Hematopoietic multipotent progenitor cell treated with erythropoietin and hydrocortisone succinate and interleukin-3 and kit ligand, for 8 days (in vitro differentiated cells): ENCODE measurements around the gene INTS1.
A peak's percentile ranks its signal among the peaks of the same experiment; 100 is the strongest.

Source experiments
- DNase-seq: peaks from one replicate; pipeline ENCODE4 v3.0.0-alpha.2; 2015

The INTS1 gene, protein sequence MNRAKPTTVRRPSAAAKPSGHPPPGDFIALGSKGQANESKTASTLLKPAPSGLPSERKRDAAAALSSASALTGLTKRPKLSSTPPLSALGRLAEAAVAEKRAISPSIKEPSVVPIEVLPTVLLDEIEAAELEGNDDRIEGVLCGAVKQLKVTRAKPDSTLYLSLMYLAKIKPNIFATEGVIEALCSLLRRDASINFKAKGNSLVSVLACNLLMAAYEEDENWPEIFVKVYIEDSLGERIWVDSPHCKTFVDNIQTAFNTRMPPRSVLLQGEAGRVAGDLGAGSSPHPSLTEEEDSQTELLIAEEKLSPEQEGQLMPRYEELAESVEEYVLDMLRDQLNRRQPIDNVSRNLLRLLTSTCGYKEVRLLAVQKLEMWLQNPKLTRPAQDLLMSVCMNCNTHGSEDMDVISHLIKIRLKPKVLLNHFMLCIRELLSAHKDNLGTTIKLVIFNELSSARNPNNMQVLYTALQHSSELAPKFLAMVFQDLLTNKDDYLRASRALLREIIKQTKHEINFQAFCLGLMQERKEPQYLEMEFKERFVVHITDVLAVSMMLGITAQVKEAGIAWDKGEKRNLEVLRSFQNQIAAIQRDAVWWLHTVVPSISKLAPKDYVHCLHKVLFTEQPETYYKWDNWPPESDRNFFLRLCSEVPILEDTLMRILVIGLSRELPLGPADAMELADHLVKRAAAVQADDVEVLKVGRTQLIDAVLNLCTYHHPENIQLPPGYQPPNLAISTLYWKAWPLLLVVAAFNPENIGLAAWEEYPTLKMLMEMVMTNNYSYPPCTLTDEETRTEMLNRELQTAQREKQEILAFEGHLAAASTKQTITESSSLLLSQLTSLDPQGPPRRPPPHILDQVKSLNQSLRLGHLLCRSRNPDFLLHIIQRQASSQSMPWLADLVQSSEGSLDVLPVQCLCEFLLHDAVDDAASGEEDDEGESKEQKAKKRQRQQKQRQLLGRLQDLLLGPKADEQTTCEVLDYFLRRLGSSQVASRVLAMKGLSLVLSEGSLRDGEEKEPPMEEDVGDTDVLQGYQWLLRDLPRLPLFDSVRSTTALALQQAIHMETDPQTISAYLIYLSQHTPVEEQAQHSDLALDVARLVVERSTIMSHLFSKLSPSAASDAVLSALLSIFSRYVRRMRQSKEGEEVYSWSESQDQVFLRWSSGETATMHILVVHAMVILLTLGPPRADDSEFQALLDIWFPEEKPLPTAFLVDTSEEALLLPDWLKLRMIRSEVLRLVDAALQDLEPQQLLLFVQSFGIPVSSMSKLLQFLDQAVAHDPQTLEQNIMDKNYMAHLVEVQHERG (N-terminal part only)

DNA sequence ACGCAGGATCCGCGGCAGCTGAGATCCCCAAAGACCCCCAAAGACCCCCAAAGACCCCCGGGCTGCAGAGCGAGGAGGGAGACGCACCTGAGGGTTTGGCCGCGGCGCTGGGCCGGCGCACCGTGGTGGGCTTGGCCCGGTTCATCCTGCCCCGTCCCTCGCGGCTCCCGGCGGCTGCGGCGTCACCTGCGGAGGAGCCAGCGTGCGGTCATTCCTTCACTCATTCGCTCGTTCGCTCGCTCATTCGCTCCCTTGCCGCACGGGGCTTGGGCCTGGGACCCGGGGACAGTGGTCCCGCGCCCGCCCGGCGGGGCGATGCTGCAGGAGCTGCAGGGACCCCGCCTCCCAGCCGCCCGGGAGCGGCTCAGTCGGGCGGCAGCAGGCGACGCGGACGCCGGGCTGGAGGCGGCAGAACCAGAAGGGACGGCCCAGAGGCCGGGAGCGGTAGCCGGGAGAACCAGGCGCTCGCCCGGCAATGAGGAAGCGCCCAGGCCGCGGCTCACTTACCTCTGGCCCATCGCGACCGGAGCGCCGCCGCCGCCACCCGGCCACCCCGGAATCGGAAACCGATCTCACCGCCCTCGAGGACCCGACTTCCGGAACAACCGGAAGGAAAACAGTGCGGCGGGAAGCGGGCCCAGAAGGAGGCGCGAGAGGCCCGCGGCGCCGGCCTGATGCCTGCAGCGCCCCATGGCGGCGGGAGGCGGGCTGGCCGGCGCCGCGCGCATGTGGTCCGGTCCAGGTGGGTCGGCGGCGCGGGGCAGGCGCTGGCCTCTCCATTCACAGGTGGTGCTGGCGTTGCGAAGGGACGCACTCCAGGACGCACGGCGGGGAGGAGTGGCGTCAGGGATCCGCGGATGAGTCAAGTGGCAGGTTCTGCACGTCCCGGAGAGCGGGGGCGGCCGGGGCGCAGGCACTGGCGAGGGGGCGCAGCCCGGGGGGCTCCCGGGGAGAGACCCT lies at the start of gene INTS1:
INTS1 (minus strand) TSS at position 574 of the 960 bp plus-strand sequence; CDS start at position 145, 429 bp downstream.
- DNase-seq = peak; percentile 92

DNA sequence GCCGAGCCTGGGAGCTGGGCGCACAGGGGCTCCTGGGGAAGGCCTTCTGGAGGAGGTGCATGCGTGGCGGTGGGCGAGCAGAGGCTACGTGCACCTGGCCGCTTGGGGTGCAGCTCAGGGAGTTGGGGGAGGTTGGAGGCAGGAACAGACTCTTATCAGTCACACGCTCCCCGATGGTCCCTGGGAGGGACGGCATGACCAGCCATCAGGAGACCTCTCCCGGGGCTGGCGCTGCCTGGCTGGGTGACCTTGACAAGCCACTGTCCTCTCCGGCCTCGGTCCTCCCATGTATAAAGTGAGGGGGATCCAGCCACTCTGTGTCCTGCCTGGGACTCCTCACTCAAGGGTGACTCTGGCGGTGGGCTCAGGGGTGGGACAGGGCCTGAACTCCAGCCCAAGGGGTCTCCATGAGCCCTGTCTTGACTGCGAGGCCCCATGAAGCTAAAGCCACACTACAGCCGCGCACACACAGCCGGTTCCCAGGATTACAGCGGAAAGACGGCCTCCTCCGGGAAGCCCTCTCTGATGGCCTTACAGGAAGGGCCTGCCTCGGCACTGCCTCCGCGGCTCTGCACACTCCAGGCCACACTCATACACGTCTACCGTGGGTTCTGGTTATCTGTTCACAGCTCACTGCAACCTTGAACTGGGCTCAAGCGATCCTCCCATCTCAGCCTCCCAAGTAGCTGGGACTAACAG lies 49.5 kb upstream of the INTS1 start:
- DNase-seq = no peak

DNA sequence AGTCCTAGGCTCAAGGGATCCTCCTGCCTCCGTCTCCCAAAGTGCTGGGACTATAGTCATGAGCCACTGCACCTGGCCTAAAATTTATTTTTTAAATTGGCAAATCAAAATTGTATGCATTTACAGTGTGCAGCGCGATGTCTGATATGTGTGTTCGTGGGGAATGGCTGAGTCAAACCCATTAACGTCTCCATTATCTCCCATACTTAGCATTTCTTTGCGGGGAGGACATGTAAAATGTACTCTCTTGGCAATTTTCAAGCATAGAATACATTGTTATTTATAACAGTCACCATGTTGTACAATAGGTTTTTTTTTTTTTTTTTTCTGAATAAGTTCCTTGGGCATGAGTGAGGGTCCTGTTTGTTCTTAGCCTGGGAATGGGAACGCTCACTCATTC lies 48.0 kb upstream of the INTS1 start:
- DNase-seq = no peak

DNA sequence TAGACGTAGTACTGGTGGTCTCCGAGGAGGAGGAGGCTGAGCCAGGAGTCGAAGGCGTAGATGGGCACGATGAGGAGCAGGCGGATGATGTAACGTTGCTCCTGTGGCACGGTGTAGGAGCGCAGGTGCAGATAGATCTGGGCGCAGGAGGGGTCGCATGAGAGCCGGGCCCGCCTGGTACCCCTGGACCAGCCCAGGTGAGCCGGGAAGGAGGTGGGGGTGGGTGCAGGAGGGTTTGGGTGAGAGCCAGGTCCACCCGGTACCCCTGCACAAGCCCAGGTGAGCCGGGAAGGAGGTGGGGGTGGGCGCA lies 46.6 kb upstream of the INTS1 start:
- no peak for DNase-seq

DNA sequence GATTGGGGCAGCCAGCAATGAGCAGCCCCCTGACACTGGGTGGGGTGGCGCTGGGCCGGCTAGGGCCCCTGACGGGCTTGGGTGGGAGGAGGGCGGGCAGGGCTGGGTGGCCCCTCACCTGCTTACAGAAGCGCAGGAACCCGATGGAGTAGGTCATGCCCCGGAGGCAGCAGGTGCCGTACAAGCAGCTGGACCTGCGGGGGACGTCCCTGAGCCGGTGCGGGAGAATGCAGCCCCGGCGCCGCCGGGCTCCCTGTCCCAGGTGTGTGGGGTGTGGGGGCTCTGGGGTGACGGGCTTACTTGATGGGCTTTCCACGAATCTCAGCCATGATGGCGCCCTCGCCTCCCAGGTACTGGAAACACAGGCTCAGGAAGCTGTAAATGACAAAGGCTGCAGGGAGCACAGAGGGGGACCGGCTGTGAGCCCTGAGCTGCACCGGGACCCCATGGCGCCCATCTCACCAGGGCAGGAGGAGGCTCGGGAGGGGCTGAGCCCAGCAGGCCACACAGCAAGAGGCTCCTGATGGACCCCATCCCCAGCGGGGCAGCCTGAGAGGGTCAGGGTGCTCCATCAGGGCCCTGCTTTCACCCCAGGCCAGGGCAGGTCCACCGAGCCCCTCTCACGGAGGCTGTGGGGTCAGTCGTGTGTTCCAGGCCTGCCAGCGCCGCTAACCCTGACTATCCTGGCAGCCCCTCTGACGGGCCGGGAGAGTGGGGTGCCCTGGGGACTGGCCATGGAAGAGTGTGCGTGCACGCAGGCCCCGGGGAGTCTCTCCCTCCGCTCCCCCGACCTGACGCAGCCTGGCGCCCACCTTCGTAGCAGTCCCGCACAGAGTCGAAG lies 46.0 kb upstream of the INTS1 start:
- DNase-seq = no peak

DNA sequence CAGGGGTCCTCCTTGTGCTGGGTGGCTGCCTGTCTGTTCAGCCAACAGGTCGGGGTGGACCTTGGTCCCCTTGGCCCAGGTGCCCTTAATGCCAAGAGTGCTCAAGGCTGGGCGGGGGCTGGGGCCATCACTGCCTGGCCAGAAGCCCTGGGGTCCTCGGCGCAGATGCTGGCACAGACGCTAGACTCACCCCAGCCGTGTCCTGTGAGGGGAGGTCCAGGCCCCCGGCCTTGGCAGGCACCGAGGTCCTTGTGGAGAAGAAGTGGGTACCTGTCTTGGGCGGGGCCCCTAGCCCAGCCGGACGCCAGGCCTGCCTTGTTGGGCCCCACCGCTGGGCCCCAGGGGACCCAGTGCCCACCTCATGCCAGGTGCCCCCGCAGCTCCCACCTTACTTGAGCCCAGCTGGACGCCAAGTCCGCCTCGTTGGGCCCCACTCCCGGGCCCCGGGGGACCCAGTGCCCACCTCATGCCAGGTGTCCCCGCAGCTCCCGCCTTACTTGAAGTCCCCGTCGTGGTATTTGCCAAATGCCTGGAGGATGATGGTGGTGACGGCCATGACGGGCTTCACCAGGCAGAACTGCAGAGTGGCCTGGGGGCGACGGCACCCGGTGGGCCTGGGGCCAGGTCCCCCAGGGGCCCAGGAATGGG lies 45.3 kb upstream of the INTS1 start:
- no peak for DNase-seq

DNA sequence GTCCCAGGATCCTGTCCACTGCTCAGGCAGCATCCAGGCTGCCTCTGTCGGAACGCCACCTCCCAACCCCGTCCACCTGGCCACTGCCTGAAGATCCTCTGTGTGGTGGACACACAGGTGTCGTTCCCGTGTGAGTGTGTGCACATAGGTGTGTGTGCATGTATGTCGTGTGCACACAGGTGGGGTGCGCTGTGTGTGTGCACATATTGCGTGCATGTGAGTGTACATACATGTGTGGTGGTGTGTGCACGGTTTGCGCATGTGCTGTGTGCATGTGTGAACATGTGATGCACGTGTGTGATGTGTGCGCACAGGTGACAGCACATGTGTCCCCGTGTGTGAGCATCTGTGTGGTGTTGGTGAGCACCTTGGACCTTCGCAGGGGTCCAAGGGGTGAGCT lies 44.8 kb upstream of the INTS1 start:
- DNase-seq = no peak

DNA sequence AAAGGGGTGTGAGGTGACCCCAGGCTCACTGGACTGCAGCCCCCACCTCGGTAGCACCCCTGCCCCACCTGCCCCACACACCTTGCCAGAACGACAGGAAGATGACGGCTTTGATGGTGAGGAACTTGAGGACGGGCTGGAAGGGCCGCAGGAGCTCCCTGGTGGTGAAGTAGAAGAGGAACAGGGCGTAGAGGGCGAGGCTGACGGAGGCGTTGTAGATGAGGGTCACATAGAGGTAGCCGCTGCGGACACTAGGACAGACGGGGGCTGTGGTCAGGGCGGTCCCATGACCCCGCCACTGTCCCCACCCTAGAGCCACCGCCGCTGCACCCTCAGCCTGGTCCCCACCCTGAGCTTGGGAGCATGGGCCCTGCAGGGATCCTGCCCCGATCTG lies 44.2 kb upstream of the INTS1 start:
- no peak for DNase-seq

DNA sequence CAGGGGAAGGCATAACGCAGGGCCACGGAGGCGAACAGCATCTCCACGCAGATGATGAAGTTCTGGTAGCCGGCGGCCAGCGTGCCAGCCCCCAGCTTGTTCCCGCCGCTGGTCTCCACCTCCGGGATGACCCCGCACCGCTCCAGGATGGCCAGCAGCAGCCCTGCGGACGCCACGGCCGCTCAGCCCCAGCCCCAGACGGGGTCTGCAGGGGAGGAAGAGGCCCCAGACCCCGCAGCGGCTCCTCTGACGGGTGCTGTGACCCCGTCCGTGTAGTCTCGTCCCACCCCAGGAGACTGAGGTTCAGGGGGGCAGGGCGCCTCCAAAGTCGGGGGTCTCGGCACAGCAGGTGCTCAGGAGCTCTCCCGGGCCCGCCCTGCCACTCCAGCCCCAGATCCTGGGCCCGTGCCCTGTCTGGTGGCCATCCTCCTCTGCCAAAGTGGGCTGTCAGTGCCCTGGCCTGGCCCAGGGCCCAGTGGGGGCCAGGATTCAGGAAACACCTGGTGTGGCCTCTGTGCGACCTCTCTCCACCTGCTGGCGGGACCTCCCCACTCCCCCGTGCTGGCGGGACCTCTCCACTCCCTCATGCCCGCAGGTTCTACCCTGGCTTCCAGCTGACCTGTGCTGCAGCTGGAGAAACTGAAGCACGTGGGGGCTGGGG lies 43.7 kb upstream of the INTS1 start:
- no peak for DNase-seq

DNA sequence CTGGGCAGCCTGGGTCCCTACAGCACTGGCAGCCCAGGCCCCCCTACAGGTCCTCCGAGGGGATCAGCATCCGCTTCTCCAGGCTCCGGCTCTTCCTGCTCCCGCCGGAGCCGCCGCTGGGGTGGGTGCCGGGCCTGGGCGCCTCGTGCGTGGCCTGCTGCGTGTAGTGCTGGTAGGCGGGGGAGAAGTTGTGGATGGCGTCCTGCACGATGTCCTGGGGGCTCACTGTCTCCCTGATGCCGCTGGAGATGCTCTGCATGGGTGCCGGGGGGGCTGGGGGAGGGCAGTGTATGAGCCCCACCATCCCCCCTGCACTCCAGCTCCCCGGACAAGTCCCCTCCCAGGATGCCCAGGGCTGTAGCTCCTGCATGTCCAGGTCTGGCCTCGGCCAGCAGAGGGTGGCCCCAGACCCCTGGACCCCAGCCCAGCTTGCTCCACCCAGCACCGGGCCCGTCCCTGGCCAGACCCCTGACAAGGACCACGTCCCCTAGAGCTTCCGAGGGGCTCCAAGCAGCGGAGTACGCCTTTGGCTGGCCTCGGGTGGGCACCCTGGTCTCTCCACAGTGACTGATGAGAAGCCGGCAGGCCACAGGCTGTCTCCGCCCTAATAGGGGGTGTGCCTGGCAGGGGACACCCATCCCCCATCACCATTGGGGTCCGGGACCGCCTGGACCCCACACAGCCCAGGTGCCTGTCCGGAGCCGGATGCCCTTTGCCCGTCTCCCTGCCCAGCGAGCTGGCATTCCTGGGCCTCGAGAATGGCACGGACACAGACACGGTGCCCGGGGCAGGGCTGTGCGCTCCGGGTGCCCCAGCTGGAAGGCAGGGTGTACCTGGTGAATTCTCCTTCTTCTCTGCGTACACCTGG lies 43.0 kb upstream of the INTS1 start:
- no peak for DNase-seq

DNA sequence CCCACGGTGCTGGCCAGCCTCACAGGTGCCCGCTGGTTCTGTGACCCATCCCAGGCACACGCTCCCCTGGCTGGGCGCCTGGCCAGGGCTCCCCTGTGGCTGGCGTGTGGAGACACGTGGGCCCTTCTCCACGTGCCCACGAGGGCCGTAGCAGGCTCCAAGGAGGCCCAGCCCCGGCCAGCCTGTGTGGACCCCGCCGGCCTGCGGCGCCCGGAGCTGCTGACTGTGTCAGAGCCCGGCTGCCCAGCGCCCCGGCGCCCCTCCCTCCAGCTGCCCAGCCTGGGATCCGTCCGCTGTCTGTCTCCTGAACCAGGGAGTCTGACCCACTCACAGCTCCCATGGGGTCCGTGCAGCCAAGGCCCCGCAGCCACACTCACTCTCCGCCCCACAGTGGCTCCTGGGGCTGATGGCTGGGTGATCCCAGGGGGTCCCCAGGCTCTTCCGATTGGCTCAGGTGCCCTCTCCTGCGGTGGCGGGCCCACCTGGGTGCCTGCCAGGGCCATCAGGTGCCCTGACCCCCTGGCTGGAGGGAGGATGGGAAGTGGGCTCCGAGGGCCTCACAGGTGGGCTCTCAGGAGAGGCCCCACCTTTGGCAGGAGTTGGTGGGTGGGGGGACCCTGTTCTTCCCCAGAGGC lies 42.2 kb upstream of the INTS1 start:
- no peak for DNase-seq

DNA sequence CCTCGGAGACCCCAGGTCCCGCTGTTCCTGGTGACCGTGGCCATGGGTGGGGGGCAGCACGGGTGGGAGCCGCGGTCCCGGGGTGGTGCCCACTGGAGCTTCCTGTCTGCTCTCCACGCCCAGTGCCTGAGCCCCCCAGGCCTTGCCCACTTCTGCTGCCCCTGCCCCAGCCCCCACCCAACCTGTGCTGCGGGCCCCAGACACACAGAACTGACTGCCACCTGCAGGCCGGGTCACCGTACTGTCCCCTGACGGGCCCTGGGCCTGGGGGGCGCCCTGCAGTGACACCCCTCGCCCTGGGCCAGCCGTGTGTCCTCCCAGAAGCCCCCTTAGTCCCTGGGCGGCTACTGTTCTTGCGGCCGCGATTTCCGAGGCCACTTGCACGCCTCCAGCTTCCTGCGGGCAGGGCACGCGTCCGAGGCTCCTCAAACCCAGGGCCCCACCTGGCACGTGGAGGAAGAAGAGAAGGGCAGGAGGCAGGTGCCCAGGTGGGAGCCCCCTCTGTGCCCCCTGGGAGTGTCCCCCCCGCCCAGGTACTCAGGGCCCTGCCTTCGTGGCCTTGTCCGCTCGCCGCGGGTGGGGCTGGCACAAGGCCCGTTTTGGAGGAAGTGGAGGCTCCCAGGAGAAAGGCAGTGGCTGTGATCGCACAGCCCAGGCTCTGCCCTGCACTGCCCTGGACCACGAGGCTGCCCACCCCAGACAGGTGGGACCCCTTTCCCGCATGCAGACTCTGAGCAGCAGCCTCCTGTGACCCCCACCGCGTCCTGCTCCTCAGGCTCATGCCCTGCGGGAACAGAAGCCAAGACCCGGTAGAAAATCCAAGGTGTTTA lies 41.4 kb upstream of the INTS1 start:
- no peak for DNase-seq

DNA sequence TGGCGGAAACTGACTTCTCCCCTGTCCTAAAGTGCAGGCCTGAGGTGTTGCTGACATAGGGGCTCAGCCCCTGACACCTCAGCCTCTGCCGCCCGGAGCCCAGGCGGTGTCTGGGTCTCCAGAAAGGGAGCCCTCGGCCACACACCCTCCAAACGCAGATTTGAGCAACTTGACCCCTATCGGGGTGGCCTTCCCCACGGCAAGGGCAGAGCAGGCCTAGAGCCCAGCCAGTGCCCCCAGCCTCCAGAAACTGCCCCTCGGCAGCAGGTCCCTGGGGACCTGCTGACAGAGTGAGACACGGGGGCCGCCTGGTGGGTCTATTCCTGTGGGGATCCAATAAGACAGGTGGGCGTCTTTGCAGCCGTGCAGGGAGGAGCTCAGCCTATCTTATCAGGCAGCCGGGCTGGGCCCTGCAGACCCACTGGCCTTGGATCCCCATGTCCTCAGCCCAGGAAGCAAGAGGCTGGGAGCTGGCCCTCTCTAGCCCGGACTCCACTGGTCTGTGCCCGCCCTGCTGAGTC lies 40.8 kb upstream of the INTS1 start:
- no peak for DNase-seq

DNA sequence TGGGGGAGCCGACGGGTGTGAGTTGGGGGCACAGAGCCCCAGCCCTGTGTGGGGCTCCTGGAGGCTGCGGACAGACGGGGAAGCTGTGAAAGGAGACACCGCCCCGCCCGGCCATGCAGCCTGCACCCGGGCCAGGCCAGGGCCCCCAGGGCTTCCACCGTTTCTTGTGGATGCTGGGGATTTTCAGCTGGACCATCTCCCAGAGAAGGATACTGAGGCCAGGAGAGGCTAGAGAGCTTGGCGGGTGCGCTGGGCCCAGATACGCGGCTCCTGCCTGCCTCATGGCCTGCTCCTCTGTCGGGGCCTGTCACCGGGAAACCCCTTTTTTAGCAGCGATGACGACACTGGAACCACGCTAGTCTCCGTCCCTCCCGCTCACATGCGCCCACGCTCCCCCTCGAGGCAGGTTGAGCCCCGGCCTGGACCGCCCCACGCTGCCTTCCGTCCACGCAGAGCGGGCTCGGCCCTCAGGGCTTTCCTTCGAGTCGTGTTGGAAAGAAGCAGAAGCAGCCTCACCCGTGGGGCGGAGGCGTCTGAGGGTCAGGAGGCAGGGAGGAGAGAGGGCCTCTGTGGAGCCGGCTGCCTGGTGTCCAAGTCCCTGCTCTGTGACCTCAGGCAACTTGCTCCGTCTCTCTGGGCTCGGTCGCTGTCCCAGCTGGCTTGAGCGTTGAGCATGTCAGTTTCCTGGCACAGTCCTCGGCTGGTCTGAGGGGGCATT lies 40.1 kb upstream of the INTS1 start:
- no peak for DNase-seq

DNA sequence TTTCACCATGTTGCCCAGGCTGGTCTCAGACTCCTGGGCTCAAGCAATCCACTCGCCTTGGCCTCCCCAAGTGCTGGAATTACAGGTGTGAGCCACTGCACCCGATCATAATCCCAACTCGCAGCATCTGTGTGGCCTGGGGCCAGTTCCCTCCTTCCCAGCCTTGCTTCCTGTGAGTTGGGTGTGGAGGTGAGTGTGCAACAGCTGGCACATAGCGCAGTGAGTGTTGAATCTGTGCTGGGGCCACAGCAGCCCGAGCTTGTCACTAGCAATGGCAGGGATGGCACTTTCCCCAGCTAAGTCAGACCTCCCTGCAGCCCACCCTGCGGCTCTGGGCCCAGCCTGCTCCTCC lies 39.6 kb upstream of the INTS1 start:
- no peak for DNase-seq
